ENCODE results near the gene SRSF2. TPM values are rescaled to one million over a fixed set of nuclear protein-coding genes. Genes with fewer than 3 reads are reported as not detected.

SRSF2 gene
- total RNA-seq, 1 experiment from 2014 or later: 328 TPM

DNA sequence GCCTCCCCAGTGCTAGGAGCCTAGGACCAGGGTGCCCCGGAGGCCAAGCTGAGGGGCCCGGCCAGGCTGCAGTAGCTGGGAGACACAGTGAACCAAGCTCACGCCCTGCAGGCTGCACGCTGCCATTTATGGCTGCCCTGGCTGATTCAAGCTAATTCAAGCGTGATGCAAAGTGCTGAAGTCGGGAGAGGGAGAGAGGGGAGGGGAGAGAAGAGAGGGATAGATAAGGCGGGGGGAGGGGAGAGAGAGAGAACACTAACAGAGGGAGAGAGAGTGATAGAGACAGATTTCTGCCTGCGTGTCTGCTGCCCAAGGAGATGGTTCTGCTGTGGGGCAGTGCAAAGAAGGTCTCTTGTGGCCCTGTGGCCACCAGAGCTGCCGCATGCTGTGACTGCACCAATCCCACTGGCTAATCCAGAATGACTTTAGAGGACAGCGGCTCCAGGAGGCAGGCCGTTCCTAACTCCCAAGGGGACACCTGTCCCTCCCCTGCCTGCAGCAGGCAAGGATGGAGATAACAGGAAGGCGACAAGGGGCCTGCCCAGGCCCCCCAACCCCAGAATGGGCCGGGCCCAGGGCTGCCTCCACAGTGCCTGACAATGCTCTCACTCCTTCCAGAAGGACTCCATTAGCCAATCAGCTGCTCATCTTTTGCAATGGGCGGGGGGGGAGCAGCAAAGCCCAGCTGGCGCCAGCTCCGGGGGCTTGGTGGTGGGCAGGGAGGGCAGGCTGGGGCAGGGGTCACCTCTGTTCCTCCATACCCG is 39.2 kb downstream of the SRSF2 start:
- Histone ChIP-seq H3K27me3 (ENCODE audit: low read length) (no peaks in the 10 kb centered on the region), H3K9me3 (ENCODE audit: low read length) (no peaks in the 10 kb centered on the region), H3K9ac (ENCODE audit: low read length) (no peak overlapping the region), H3K4me1 (ENCODE audit: low read length) (peaks cover 4% of the 10 kb centered on the region; the same call in 1 of the 2 replicates), H3K27ac (ENCODE audit: low read length) (no peak overlapping the region), H3K36me3 (ENCODE audit: insufficient read depth, low read length) (no peaks in the 10 kb centered on the region), H4K20me1 (ENCODE audit: insufficient read depth, low read depth, low read length) (no peaks in the 10 kb centered on the region), H3K9me2 (replicated peaks; ENCODE audit: insufficient read depth, low read length) (no peaks in the 10 kb centered on the region), H2AFZ (ENCODE audit: low read length) (no peak overlapping the region), H3K79me2 (ENCODE audit: low read length) (no peaks in the 10 kb centered on the region), H3K4me2 (ENCODE audit: low read depth, low read length, poor library complexity, severe bottlenecking) (no peak overlapping the region), H3K4me3 (ENCODE audit: low read length) (no peak overlapping the region)
- DNase-seq: no peak

DNA sequence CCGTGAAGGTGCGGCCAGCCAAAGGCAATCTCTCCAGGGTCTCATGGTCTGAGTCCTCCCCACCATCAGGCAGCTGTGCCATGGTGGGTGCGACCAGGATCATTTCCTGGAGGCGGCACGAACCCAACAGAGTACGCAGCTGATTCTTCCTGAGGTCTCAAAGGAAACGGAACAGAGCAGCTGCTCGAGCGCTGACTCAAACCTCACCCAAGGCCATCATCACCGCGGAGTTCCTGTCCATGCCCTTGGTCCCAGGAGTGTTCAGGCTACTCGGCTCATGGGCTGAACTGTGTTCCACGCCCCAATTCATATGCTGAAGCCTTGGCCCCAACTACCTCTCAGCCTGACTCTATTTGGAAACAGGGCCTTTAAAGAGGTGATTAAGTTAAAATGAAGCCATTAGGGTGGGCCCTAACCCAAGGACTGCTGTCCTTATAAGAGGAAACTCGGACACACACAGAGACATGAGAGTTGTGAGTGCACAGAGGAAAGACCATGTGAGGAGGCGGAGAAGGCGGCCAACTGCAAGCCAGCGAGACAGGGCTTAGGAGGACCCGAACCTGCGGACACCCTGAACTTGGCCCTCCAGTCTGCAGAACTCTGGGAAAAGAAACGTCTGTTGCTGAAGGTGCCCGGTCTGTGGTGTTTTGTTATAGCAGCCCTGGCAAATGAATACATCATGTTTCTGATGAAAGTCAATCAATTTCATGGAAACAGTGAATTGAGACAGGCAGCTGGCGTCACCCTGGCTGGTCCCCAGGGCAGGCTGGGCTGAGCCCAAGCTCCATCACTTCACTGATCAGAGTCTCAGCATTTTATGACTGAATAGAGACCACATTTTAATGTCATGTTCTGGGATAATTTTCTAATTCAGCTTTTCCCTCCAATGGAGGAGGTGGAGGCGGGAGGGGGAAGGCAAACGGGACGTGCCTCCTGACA is 40.1 kb downstream of the SRSF2 start:
- Histone ChIP-seq H3K9me2 (replicated peaks; ENCODE audit: insufficient read depth, low read length) (no peaks in the 10 kb centered on the region), H3K4me1 (ENCODE audit: low read length) (peaks cover 4% of the 10 kb centered on the region; the same call in 1 of the 2 replicates), H3K27me3 (ENCODE audit: low read length) (no peaks in the 10 kb centered on the region), H3K9ac (ENCODE audit: low read length) (no peak overlapping the region), H3K4me3 (ENCODE audit: low read length) (no peak overlapping the region), H3K4me2 (ENCODE audit: low read depth, low read length, poor library complexity, severe bottlenecking) (no peak overlapping the region), H3K9me3 (ENCODE audit: low read length) (no peaks in the 10 kb centered on the region), H3K27ac (ENCODE audit: low read length) (no peak overlapping the region), H2AFZ (ENCODE audit: low read length) (no peak overlapping the region), H3K36me3 (ENCODE audit: insufficient read depth, low read length) (no peaks in the 10 kb centered on the region), H3K79me2 (ENCODE audit: low read length) (no peaks in the 10 kb centered on the region), H4K20me1 (ENCODE audit: insufficient read depth, low read depth, low read length) (no peaks in the 10 kb centered on the region)
- DNase-seq: no peak

DNA sequence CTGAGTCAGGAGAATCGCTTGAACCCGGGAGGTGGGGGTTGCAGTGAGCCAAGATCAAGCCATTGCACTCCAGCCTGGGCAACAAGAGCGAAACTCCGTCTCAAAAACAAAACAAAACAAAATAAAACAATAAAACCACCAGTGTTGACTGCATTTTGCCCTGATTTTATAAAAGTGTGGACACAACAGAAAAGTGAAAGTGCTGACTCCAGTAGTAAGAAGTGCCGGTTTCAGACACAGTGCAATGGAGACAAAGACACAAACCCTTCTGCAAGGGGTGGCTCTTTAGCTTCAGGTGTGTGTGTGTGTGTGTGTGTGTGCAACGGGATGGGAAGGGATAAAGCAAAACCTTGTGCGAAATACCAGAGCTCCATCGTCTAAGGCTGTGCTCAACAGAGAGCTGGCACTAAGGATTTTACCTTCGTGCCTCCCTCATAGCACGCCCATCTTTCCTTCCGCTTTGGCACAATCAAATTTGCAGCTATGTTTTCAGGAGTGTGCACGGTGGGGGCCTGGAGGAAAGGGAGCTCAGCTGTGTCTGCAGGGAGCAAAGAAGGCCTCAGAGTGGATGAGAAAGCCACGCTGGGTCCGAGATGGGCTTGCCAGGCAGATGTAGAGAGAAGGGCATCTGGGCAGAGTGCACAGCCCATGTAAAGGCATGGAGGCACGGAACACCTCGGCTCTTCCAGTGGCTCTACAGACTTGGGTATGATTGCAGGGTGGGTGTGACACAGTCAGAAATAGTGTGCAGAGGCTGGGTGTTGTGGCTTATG is 41.9 kb downstream of the SRSF2 start:
- no peaks in the 10 kb centered on the region for H3K27me3 ChIP-seq (ENCODE audit: low read length)
- H3K4me2 ChIP-seq (ENCODE audit: low read depth, low read length, poor library complexity, severe bottlenecking): no peak overlapping the region
- DNase-seq: no peak
- H3K4me3 ChIP-seq (ENCODE audit: low read length): no peak overlapping the region
- no peaks in the 10 kb centered on the region for H3K9me2 ChIP-seq (replicated peaks; ENCODE audit: insufficient read depth, low read length)
- no peak overlapping the region for H2AFZ ChIP-seq (ENCODE audit: low read length)
- no peaks in the 10 kb centered on the region for H4K20me1 ChIP-seq (ENCODE audit: insufficient read depth, low read depth, low read length)
- H3K27ac ChIP-seq (ENCODE audit: low read length): no peak overlapping the region
- no peak overlapping the region for H3K9ac ChIP-seq (ENCODE audit: low read length)
- H3K79me2 ChIP-seq (ENCODE audit: low read length): no peaks in the 10 kb centered on the region
- peaks cover 4% of the 10 kb centered on the region; the same call in 1 of the 2 replicates for H3K4me1 ChIP-seq (ENCODE audit: low read length)
- no peaks in the 10 kb centered on the region for H3K9me3 ChIP-seq (ENCODE audit: low read length)
- H3K36me3 ChIP-seq (ENCODE audit: insufficient read depth, low read length): no peaks in the 10 kb centered on the region

DNA sequence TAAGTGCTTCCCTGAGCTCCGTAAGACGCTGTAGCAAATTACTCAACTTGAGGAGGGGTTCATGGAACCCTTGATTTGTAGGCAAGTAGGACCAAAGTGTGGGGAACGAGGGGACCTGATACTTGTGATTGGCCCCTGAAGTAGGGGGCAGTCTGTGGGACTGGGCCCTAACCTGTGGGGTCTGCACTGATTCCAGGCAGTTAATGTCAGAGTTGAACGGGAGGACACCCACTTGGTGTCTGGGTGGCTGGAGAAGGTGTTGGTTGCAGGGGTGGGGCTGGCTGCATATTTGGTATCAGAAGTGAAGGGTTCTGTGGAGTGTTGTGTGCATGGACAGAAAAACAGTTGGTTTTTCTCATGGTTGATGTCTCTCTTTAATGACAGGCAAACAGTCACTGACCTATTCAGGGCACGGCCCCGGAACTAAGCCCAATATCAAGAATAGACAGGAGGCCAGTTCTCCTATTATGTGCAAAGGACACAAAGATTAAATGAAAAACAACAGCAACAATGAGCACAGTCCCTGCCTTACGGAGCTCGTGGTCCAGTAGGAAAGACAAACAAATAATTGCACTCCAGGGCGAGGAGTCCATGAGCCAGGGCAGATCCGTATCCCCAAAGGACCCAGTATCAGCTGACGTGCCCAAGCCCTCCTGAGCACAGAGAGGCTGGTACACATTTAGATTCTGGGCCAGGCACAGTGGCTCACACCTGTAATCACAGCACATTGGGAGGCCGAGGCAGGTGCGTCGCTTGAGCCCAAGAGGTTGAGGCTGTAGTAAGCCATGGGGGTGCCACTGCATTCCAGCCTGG is 45.5 kb downstream of the SRSF2 start:
- Histone ChIP-seq H3K4me3 (ENCODE audit: low read length) (no peak overlapping the region), H3K27me3 (ENCODE audit: low read length) (no peaks in the 10 kb centered on the region), H3K36me3 (ENCODE audit: insufficient read depth, low read length) (no peaks in the 10 kb centered on the region), H3K9me3 (ENCODE audit: low read length) (no peaks in the 10 kb centered on the region), H4K20me1 (ENCODE audit: insufficient read depth, low read depth, low read length) (no peaks in the 10 kb centered on the region), H3K4me1 (ENCODE audit: low read length) (no peaks in the 10 kb centered on the region), H3K9ac (ENCODE audit: low read length) (no peak overlapping the region), H3K79me2 (ENCODE audit: low read length) (no peaks in the 10 kb centered on the region), H3K4me2 (ENCODE audit: low read depth, low read length, poor library complexity, severe bottlenecking) (no peak overlapping the region), H2AFZ (ENCODE audit: low read length) (no peak overlapping the region), H3K9me2 (replicated peaks; ENCODE audit: insufficient read depth, low read length) (no peaks in the 10 kb centered on the region), H3K27ac (ENCODE audit: low read length) (no peak overlapping the region)
- no peak for DNase-seq

DNA sequence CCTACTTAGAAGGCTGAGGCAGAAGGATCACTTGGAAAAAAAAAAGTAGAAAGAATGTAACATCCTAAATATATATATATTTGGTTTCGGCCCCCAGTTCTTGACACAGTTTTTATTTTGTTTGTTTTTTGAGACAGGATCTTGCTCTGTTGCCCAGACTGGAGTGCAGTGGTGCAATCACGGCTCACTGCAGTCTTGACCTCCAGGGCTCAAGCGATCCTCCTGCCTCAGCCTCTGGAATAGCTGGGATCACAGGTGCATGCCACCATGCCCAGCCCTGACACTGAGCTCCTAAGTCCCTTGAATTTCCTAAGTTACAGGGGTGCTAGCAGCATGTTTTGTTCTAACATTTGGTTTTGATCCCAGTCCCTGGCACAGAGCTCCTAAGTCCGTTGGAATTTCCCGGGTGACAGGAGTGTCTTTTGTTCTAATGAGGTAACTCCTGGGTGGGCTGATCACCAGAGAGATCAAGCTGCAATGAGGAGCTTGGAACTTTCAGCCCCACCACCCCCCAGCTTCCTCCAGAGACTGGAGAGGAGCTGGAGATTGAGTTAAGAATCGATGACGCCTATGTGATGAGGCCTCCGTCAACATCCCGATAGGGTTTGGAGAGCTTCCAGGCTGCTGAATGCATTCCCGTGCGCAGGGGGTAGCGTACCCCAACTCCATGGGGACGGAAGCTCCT is 46.4 kb downstream of the SRSF2 start:
- Histone ChIP-seq H2AFZ (ENCODE audit: low read length) (no peak overlapping the region), H3K9ac (ENCODE audit: low read length) (no peak overlapping the region), H3K36me3 (ENCODE audit: insufficient read depth, low read length) (no peaks in the 10 kb centered on the region), H3K4me2 (ENCODE audit: low read depth, low read length, poor library complexity, severe bottlenecking) (no peak overlapping the region), H3K27ac (ENCODE audit: low read length) (no peak overlapping the region), H4K20me1 (ENCODE audit: insufficient read depth, low read depth, low read length) (no peaks in the 10 kb centered on the region), H3K27me3 (ENCODE audit: low read length) (no peaks in the 10 kb centered on the region), H3K9me2 (replicated peaks; ENCODE audit: insufficient read depth, low read length) (no peaks in the 10 kb centered on the region), H3K4me3 (ENCODE audit: low read length) (no peak overlapping the region), H3K4me1 (ENCODE audit: low read length) (no peaks in the 10 kb centered on the region), H3K79me2 (ENCODE audit: low read length) (no peaks in the 10 kb centered on the region), H3K9me3 (ENCODE audit: low read length) (no peaks in the 10 kb centered on the region)
- no peak for DNase-seq

DNA sequence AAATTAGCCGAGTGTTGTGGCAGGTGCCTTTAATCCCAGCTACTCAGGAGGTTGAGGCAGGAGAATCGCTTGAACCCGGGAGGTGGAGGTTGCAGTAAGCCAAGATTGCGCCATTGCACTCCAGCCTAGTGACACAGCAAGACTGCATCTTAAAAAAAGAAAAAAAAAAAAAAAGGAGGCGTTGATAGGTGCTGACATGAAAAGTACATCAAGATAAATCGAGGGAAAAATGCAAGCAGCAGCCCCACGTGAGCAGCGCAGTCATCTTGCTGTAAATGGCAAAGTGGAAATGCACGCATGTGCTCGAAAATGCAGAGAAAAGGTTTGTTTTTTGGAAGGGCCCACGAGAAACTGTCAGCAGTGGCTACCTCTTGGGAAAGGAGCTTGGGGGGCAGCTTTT is 47.3 kb downstream of the SRSF2 start:
- Histone ChIP-seq H3K9ac (ENCODE audit: low read length) (no peak overlapping the region), H4K20me1 (ENCODE audit: insufficient read depth, low read depth, low read length) (no peaks in the 10 kb centered on the region), H3K36me3 (ENCODE audit: insufficient read depth, low read length) (no peaks in the 10 kb centered on the region), H3K9me2 (replicated peaks; ENCODE audit: insufficient read depth, low read length) (no peaks in the 10 kb centered on the region), H3K4me1 (ENCODE audit: low read length) (no peaks in the 10 kb centered on the region), H3K4me2 (ENCODE audit: low read depth, low read length, poor library complexity, severe bottlenecking) (no peak overlapping the region), H3K79me2 (ENCODE audit: low read length) (no peaks in the 10 kb centered on the region), H3K4me3 (ENCODE audit: low read length) (no peak overlapping the region), H3K27me3 (ENCODE audit: low read length) (no peaks in the 10 kb centered on the region), H3K9me3 (ENCODE audit: low read length) (no peaks in the 10 kb centered on the region), H3K27ac (ENCODE audit: low read length) (no peak overlapping the region), H2AFZ (ENCODE audit: low read length) (no peak overlapping the region)
- DNase-seq: no peak

DNA sequence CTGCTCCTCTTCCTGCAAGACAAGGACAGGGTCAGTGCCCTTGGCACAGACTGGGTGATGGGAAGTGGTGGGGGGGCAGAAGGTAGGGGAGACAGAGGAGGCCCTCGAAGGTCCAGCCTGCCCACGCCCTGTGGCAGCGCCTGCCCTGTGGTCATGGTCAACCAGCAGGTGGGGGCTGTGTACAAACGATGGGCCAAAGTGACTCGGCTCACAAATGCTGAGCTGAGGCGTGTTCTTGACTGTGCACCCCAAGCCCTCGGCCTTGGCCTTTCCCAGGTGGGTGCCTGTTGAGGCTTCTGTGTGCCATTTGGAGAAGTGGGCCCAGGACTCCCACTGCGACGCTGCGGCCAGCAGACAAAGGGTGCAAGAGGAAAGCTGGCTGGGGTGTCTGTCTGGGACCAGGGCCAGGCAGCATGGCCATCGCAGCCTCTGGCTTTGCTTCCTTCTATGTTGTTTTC is 48.9 kb downstream of the SRSF2 start:
- H3K9ac ChIP-seq (ENCODE audit: low read length): no peak overlapping the region
- H3K27me3 ChIP-seq (ENCODE audit: low read length): no peaks in the 10 kb centered on the region
- no peak overlapping the region for H3K4me2 ChIP-seq (ENCODE audit: low read depth, low read length, poor library complexity, severe bottlenecking)
- no peaks in the 10 kb centered on the region for H4K20me1 ChIP-seq (ENCODE audit: insufficient read depth, low read depth, low read length)
- H2AFZ ChIP-seq (ENCODE audit: low read length): no peak overlapping the region
- H3K9me3 ChIP-seq (ENCODE audit: low read length): no peaks in the 10 kb centered on the region
- no peaks in the 10 kb centered on the region for H3K36me3 ChIP-seq (ENCODE audit: insufficient read depth, low read length)
- no peak overlapping the region for H3K4me3 ChIP-seq (ENCODE audit: low read length)
- no peak for DNase-seq
- H3K4me1 ChIP-seq (ENCODE audit: low read length): no peaks in the 10 kb centered on the region
- no peaks in the 10 kb centered on the region for H3K79me2 ChIP-seq (ENCODE audit: low read length)
- no peaks in the 10 kb centered on the region for H3K9me2 ChIP-seq (replicated peaks; ENCODE audit: insufficient read depth, low read length)
- H3K27ac ChIP-seq (ENCODE audit: low read length): no peak overlapping the region

Data from Karpas-422 (cell line).